SK-N-MC (cell line): ENCODE measurements around the gene PARD6B.

ENCODE experiments used
- EZH2 ChIP-seq: fragments of 200-600 bp; sonication (generic); IDR thresholded peaks from one replicate; pipeline ENCODE4 v1.6.1; 2017; ENCODE audit warnings: antibody characterized with exemption
- POLR2AphosphoS5 ChIP-seq: IDR thresholded peaks from 2 replicates; pipeline ENCODE4 v1.6.1; 2012; ENCODE audit warnings: mild to moderate bottlenecking, low read depth, low read length, borderline replicate concordance

DNA sequence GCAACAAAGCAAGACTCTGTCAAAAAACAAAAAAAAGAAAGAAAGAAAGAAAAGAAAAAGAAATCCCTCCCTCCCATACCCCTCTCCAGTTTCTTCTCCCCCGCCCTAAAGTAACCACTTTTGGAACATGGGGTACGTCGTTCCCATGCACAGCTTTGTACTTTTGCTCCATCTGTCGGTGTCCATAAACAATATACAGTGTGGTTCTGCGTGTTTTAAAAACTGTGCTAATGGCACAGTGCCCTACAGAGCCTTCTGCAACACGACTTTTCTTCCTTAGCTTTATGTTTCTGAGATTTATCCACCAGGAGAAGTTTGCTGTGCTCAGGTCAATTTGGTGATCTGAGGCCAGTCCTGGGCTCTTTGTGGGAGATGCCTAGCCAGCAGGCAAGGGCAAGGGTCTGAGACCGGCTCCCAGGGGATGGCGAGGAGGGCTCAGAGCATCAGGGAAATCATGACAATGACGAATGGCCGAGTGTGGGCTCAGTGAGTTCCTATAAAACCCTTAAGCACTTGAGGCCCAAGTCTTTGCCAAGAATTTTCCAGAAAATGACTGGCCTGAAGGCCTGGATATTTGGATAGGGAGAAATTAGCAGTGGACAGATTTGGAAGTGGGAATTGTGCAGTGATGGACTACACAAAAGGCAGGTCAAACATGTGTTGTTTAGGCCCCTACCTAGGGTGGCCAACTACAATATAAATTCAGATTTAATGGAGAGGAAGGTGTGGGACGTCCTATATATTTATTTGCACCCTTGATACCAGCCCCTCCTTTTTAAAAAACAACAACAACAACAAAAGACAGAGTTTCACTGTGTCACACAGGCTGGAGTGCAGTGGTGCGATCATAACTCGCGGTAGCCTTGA is 61.6 kb downstream of the PARD6B start:
- TF ChIP-seq EZH2: no peak
- no peak for TF ChIP-seq POLR2AphosphoS5
